Measurements from ENCODE around the gene SZT2. TPM values are rescaled to one million over a fixed set of nuclear protein-coding genes. Genes with fewer than 3 reads are reported as not detected.
"Not testable (repeated sequence)": the region's sequence is repeated elsewhere in the genome, so short reads cannot be mapped to it uniquely, and the experiment has no call there.

Gene SZT2
- total RNA-seq, 1 experiment from 2014 or later: 71.6 TPM

DNA sequence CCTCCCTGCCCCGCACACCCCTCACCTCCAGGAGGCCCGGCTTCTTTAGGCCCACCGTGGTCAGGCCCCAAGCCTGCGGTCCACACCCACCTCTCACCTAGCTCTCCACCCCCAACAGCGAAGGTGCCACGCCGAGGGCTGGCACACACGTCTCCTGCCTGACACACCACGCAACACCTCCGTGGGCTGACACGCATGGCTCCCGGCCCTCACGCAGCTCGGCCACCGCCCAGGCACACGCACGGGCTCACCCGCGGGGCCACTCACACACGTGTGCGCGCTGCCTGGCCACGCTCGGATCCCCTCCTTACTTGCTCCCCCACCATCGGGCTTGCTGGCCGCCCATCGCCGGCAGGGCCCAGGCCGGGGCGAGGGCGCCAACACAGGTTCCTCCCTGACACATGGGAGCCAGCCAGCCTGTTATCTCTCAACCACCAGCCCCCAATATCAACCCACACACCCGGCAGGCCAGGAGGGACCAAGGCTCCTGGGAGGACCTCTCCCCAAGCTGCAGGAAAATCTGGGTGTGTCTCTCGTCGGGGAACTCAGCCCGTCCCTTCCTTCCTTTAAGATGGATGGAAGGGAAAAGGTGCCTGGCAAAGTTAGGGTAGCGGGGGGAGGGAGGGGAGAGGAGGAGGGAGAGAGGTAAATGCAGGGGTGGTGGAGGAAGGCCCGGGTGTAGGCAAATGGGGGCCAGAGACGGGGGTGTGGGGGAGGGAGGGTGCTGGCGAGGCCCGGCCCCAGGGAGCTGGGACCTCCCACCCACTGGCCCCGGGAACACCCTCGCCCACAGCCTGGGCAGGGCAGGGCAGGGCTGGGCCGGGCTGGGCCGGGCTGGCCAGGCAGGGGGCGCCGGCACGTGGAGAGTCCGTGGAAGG is 22.4 kb upstream of the SZT2 start:
- Histone ChIP-seq H3K36me3 (ENCODE audit: low read depth) (peaks cover 21% of the 10 kb centered on the region), H3K27me3 (ENCODE audit: insufficient read depth, low read depth) (no peaks in the 10 kb centered on the region), H3K4me1 (replicated peaks; ENCODE audit: insufficient read depth) (peaks cover 67% of the 10 kb centered on the region), H3K27ac (peak overlapping the region; percentile 89), H3K4me3 (peak overlapping the region; percentile 99), H2AFZ (peak overlapping the region; percentile 77), H3K9me2 (ENCODE audit: insufficient read depth) (no peaks in the 10 kb centered on the region), H3F3A (ENCODE audit: insufficient read depth, low read depth) (peaks cover 85% of the 10 kb centered on the region), H3K4me2 (peak overlapping the region; percentile 92), H4K20me1 (ENCODE audit: insufficient read depth) (no peaks in the 10 kb centered on the region), H3K9me3 (ENCODE audit: insufficient read depth, low read depth) (no peaks in the 10 kb centered on the region), H3K79me2 (ENCODE audit: low read depth) (peaks cover 78% of the 10 kb centered on the region)
- no peak for DNase-seq
- no peak for TF ChIP-seq EZH2 (IDR thresholded peaks at IDR 0.05; ENCODE audit: low read depth)
- TF ChIP-seq, protein P1, sequence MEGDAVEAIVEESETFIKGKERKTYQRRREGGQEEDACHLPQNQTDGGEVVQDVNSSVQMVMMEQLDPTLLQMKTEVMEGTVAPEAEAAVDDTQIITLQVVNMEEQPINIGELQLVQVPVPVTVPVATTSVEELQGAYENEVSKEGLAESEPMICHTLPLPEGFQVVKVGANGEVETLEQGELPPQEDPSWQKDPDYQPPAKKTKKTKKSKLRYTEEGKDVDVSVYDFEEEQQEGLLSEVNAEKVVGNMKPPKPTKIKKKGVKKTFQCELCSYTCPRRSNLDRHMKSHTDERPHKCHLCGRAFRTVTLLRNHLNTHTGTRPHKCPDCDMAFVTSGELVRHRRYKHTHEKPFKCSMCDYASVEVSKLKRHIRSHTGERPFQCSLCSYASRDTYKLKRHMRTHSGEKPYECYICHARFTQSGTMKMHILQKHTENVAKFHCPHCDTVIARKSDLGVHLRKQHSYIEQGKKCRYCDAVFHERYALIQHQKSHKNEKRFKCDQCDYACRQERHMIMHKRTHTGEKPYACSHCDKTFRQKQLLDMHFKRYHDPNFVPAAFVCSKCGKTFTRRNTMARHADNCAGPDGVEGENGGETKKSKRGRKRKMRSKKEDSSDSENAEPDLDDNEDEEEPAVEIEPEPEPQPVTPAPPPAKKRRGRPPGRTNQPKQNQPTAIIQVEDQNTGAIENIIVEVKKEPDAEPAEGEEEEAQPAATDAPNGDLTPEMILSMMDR (conservative IDR thresholded peaks at IDR 0.05): no peak
- CTCF ChIA-PET: interaction anchor here (0.8 kb wide), 1 partner anchor 109 kb away, joined by 4 read pairs; no protein-coding TSS in a partner anchor
- POLR2A ChIA-PET (ENCODE audit: unreplicated experiment): interaction anchor here (0.5 to 1.4 kb wide), 10 partner anchors 22 to 760 kb away, joined by 3 to 23 read pairs (median 6); partner anchors contain the start of genes C1orf210, MED8 and SZT2
- intact Hi-C loops (cut with micrococcal nuclease; ENCODE audit: unreplicated experiment): loop anchor here (1.0 to 5.0 kb wide), 6 partner anchors 18 to 430 kb away; partner anchors contain the start of genes C1orf210, MED8 and SZT2
- BruUV-seq (replicated peaks): TSS peak; percentile 48

DNA sequence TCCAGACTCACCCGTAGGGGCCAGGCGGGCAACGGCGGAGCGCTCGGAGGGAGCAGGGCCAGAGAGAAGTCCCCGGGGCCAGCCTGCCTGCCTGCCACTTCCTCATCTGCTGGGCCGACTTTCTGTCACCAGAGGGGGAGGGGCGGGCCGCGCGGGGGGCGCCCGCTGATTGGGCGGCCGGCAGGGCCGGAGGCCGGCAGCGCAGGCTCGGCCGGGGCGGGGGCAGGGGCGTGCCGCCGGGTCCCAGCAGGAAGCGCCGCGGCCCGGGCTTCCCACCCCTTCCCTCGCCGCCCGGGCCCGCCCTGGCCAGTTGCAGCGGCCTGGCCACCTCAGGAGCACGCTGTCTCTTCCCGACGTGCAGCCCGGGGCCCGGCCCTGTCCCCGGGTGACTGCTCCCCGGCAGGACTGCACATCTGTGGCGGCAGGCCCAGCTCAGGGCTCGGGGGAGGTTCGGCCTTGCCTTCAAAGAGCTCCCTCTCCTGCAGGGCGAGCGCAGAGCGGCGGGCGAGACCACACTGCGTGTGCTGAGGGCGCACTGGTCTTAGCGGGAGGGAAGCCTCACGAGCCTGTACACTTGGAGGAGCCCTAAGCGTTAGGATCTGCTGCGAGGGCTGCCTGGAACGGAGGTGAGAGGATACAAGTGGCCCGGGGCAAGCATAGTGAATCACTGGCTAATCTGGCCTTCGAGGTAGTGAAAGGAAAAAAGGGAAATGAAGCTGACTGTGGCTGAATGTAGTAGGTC is 21.6 kb upstream of the SZT2 start, which contains the start of gene ELOVL1:
TSS of gene ELOVL1 (minus strand) at position 108 of the 742 bp plus-strand sequence. CDS start 2,402 bp downstream, outside the sequence.
- BruUV-seq (replicated peaks): TSS peak; percentile 84
- Histone ChIP-seq H3K9me3 (ENCODE audit: insufficient read depth, low read depth) (no peaks in the 10 kb centered on the region), H3K4me3 (peak within 1 kb of the TSS; percentile 99), H2AFZ (peak within 1 kb of the TSS; percentile 77), H3K9me2 (ENCODE audit: insufficient read depth) (no peaks in the 10 kb centered on the region), H3K36me3 (ENCODE audit: low read depth) (peaks cover 20% of the 10 kb centered on the region), H3F3A (ENCODE audit: insufficient read depth, low read depth) (peaks cover 83% of the 10 kb centered on the region), H3K4me1 (replicated peaks; ENCODE audit: insufficient read depth) (peaks cover 69% of the 10 kb centered on the region), H3K79me2 (ENCODE audit: low read depth) (peaks cover 72% of the 10 kb centered on the region), H3K27me3 (ENCODE audit: insufficient read depth, low read depth) (no peaks in the 10 kb centered on the region), H3K4me2 (peak within 1 kb of the TSS; percentile 92), H3K27ac (peak within 1 kb of the TSS; percentile 89), H4K20me1 (ENCODE audit: insufficient read depth) (no peaks in the 10 kb centered on the region)
- ChIA-PET CTCF (interaction anchor here (0.8 kb wide), 1 partner anchor 110 kb away, joined by 4 read pairs; no protein-coding TSS in a partner anchor), POLR2A (ENCODE audit: unreplicated experiment) (interaction anchor here (0.5 to 1.4 kb wide), 11 partner anchors 20 to 760 kb away, joined by 3 to 23 read pairs (median 4); partner anchors contain the start of genes C1orf210, MED8 and SZT2)
- DNase-seq: peak; percentile 82 to 96
- intact Hi-C loops (cut with micrococcal nuclease; ENCODE audit: unreplicated experiment): loop anchor here (1.0 to 5.0 kb wide), 6 partner anchors 19 to 431 kb away; partner anchors contain the start of genes C1orf210, MED8 and SZT2
- TF ChIP-seq, protein P1 (conservative IDR thresholded peaks at IDR 0.05): peak; percentile 33; the same call in 1 of the 2 replicates
- no peak for TF ChIP-seq EZH2 (IDR thresholded peaks at IDR 0.05; ENCODE audit: low read depth)

DNA sequence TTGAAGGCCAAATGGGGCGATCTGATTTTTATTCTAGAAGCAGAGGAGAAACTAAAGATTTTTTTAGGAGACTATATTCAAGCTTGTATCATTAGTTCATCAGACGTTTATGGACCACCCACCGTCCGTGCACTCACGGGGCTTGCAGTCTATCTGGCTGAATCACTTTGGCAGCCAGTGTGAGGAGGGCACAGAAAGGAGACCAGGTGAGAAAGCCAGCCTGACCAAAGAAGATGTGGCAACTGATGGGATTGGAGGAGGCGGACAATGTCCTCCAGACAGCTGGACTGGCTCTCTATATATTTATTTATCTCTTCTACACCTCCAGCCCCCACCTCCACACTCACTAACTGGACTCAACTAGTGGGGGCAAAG is 21.1 kb upstream of the SZT2 start:
- Histone ChIP-seq H4K20me1 (ENCODE audit: insufficient read depth) (no peaks in the 10 kb centered on the region), H3K4me1 (replicated peaks; ENCODE audit: insufficient read depth) (peaks cover 69% of the 10 kb centered on the region), H3K27ac (peak overlapping the region; percentile 89), H3K9me3 (ENCODE audit: insufficient read depth, low read depth) (no peaks in the 10 kb centered on the region), H3K9me2 (ENCODE audit: insufficient read depth) (no peaks in the 10 kb centered on the region), H3F3A (ENCODE audit: insufficient read depth, low read depth) (peaks cover 83% of the 10 kb centered on the region), H3K4me3 (peak overlapping the region; percentile 99), H3K36me3 (ENCODE audit: low read depth) (peaks cover 14% of the 10 kb centered on the region), H3K79me2 (ENCODE audit: low read depth) (peaks cover 72% of the 10 kb centered on the region), H3K27me3 (ENCODE audit: insufficient read depth, low read depth) (no peaks in the 10 kb centered on the region), H2AFZ (peak overlapping the region; percentile 74), H3K4me2 (peak overlapping the region; percentile 92)
- no peak for TF ChIP-seq EZH2 (IDR thresholded peaks at IDR 0.05; ENCODE audit: low read depth)
- TF ChIP-seq, protein P1 (conservative IDR thresholded peaks at IDR 0.05): no peak
- intact Hi-C loops (cut with micrococcal nuclease; ENCODE audit: unreplicated experiment): loop anchor here (5.0 kb wide), 1 partner anchor 431 kb away; no protein-coding TSS in a partner anchor
- DNase-seq: peak in 1 of 2 experiments; percentile 37
- CTCF ChIA-PET: interaction anchor here (0.6 kb wide), 2 partner anchors 20 to 153 kb away, joined by 7 to 11 read pairs; no protein-coding TSS in a partner anchor
- no TSS peak for BruUV-seq (replicated peaks)
- POLR2A ChIA-PET (ENCODE audit: unreplicated experiment): interaction anchor here (0.5 to 1.4 kb wide), 5 partner anchors 19 to 489 kb away, joined by 3 to 12 read pairs (median 4); no protein-coding TSS in a partner anchor

DNA sequence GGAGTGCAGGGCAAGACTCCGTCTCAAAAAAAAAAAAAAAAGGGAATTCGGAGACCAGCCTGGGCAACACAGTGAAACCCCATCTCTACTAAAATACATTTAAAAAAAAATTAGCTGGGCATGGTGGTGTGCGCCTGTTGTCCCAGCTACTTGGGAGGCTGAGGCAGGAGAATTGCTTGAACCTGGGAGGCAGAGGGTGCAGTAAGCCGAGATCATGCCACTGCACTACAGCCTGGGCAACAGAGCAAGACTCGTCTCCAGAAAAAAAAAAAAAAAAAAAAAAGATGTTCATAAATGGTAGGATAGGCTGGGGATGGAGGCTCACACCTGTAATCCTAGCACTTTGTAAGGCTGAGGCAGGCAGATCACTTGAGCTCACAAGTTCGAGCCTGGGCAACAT is 19.9 kb upstream of the SZT2 start:
- not testable (repeated sequence) for DNase-seq; H3K27me3 ChIP-seq (ENCODE audit: insufficient read depth, low read depth); H3K36me3 ChIP-seq (ENCODE audit: low read depth); H2AFZ ChIP-seq; H4K20me1 ChIP-seq (ENCODE audit: insufficient read depth); H3K9me3 ChIP-seq (ENCODE audit: insufficient read depth, low read depth); BruUV-seq (replicated peaks); H3K9me2 ChIP-seq (ENCODE audit: insufficient read depth)
- POLR2A ChIA-PET (ENCODE audit: unreplicated experiment): interaction anchor here (0.6 kb wide), 1 partner anchor 156 kb away, joined by 3 read pairs; no protein-coding TSS in a partner anchor
- CTCF ChIA-PET: interaction anchor here (0.6 to 0.7 kb wide), 4 partner anchors 53 to 413 kb away, joined by 3 to 11 read pairs (median 6); no protein-coding TSS in a partner anchor
- peak overlapping the region; percentile 99; the same call in 1 of the 2 replicates for H3K4me3 ChIP-seq
- H3K79me2 ChIP-seq (ENCODE audit: low read depth): peaks cover 67% of the 10 kb centered on the region
- H3K27ac ChIP-seq: peak overlapping the region; percentile 89
- peaks cover 72% of the 10 kb centered on the region for H3K4me1 ChIP-seq (replicated peaks; ENCODE audit: insufficient read depth)
- peaks cover 82% of the 10 kb centered on the region for H3F3A ChIP-seq (ENCODE audit: insufficient read depth, low read depth)
- H3K4me2 ChIP-seq: peak overlapping the region; percentile 92
- intact Hi-C loops (cut with micrococcal nuclease; ENCODE audit: unreplicated experiment): loop anchor here (5.0 kb wide), 2 partner anchors 432 to 463 kb away; no protein-coding TSS in a partner anchor
